Measurements from ENCODE around the gene EMILIN1.

Gene EMILIN1

GRCh38 chr2:27067385-27067784 is 11.0 kb upstream of the EMILIN1 start:
- POLR2A ChIA-PET: interaction anchor here (1.7 to 7.3 kb wide), 3 partner anchors 14 to 19 kb away, joined by 3 to 47 read pairs (median 5); partner anchors contain the start of genes AGBL5 and KHK
- DNase-seq (ENCODE audit: extremely low spot score): no peak
- CTCF ChIA-PET: interaction anchor here (0.7 kb wide), 1 partner anchor 88 kb away, joined by 6 read pairs; no protein-coding TSS in a partner anchor
- TF ChIP-seq SP1 (IDR thresholded peaks at IDR 0.05) (no peak), FOXM1 (IDR thresholded peaks at IDR 0.05; ENCODE audit: borderline replicate concordance) (no peak), BHLHE40 (IDR thresholded peaks at IDR 0.05; ENCODE audit: borderline replicate concordance) (no peak), FOXA1 (IDR thresholded peaks at IDR 0.05) (no peak), FOXK2 (IDR thresholded peaks at IDR 0.05) (no peak), ARNT (IDR thresholded peaks at IDR 0.05) (no peak), CTBP1 (IDR thresholded peaks at IDR 0.05; ENCODE audit: borderline replicate concordance) (no peak), LEF1 (IDR thresholded peaks at IDR 0.05; ENCODE audit: borderline replicate concordance) (no peak), ELF4 (IDR thresholded peaks at IDR 0.05) (no peak), ZNF384 (IDR thresholded peaks at IDR 0.05) (no peak), PKNOX1 (IDR thresholded peaks at IDR 0.05) (no peak), L3MBTL2 (conservative IDR thresholded peaks at IDR 0.05) (no peak), HDGF (IDR thresholded peaks at IDR 0.05; ENCODE audit: borderline replicate concordance) (no peak), TARDBP (IDR thresholded peaks at IDR 0.05) (no peak), SUZ12 (IDR thresholded peaks at IDR 0.05) (no peak), NFRKB (IDR thresholded peaks at IDR 0.05) (no peak)

GRCh38 chr2:27069436-27069835 is 9.0 kb upstream of the EMILIN1 start:
- no peak for TF ChIP-seq FOXM1 (IDR thresholded peaks at IDR 0.05; ENCODE audit: borderline replicate concordance)
- no peak for TF ChIP-seq ELF4 (IDR thresholded peaks at IDR 0.05)
- no peak for TF ChIP-seq FOXA1 (IDR thresholded peaks at IDR 0.05)
- no peak for TF ChIP-seq ARNT (IDR thresholded peaks at IDR 0.05)
- TF ChIP-seq BHLHE40 (IDR thresholded peaks at IDR 0.05; ENCODE audit: borderline replicate concordance): no peak
- no peak for TF ChIP-seq NFRKB (IDR thresholded peaks at IDR 0.05)
- TF ChIP-seq SUZ12 (IDR thresholded peaks at IDR 0.05): no peak
- CTCF ChIA-PET: no interaction called here
- POLR2A ChIA-PET: interaction anchor here (1.0 to 7.3 kb wide), 2 partner anchors 11 to 17 kb away, joined by 3 to 47 read pairs; partner anchors contain the start of gene AGBL5
- no peak for DNase-seq (ENCODE audit: extremely low spot score)

- CTCF ChIA-PET: no interaction called here
- TF ChIP-seq FOXM1 (IDR thresholded peaks at IDR 0.05; ENCODE audit: borderline replicate concordance): no peak
- TF ChIP-seq BHLHE40 (IDR thresholded peaks at IDR 0.05; ENCODE audit: borderline replicate concordance): no peak
- TF ChIP-seq ZNF384 (IDR thresholded peaks at IDR 0.05): no peak
- TF ChIP-seq L3MBTL2 (conservative IDR thresholded peaks at IDR 0.05): no peak
- no peak for TF ChIP-seq FOXA1 (IDR thresholded peaks at IDR 0.05)
- no peak for TF ChIP-seq LEF1 (IDR thresholded peaks at IDR 0.05; ENCODE audit: borderline replicate concordance)
- TF ChIP-seq TARDBP (IDR thresholded peaks at IDR 0.05): no peak
- no peak for TF ChIP-seq PKNOX1 (IDR thresholded peaks at IDR 0.05)
- no peak for TF ChIP-seq FOXK2 (IDR thresholded peaks at IDR 0.05)
- no peak for TF ChIP-seq SP1 (IDR thresholded peaks at IDR 0.05)
- no peak for TF ChIP-seq CTBP1 (IDR thresholded peaks at IDR 0.05; ENCODE audit: borderline replicate concordance)
- TF ChIP-seq SUZ12 (IDR thresholded peaks at IDR 0.05): no peak
- TF ChIP-seq ARNT (IDR thresholded peaks at IDR 0.05): no peak
- TF ChIP-seq HDGF (IDR thresholded peaks at IDR 0.05; ENCODE audit: borderline replicate concordance): no peak
- TF ChIP-seq NFRKB (IDR thresholded peaks at IDR 0.05): no peak
- TF ChIP-seq ELF4 (IDR thresholded peaks at IDR 0.05): no peak
- POLR2A ChIA-PET: interaction anchor here (2.9 to 7.3 kb wide), 4 partner anchors 11 to 18 kb away, joined by 17 to 91 read pairs (median 62); partner anchors contain the start of gene AGBL5
- DNase-seq (ENCODE audit: extremely low spot score): no peak
These were observed 8.3 kb upstream of the EMILIN1 start for GRCh38 chr2:27069961-27070618.

- ChIA-PET CTCF (interaction anchor here (1.1 kb wide), 1 partner anchor 826 kb away, joined by 3 read pairs; the partner anchor contains the start of genes HADHA and HADHB), POLR2A (interaction anchor here (0.8 to 5.2 kb wide), 14 partner anchors 8 to 224 kb away, joined by 3 to 91 read pairs (median 6); partner anchors contain the start of genes AGBL5, KHK, SLC30A3 and TRIM54)
- DNase-seq (ENCODE audit: extremely low spot score): no peak
- TF ChIP-seq ARNT (IDR thresholded peaks at IDR 0.05) (no peak), FOXK2 (IDR thresholded peaks at IDR 0.05) (no peak), ELF4 (IDR thresholded peaks at IDR 0.05) (no peak), NFRKB (IDR thresholded peaks at IDR 0.05) (no peak), FOXM1 (IDR thresholded peaks at IDR 0.05; ENCODE audit: borderline replicate concordance) (no peak), CTBP1 (IDR thresholded peaks at IDR 0.05; ENCODE audit: borderline replicate concordance) (no peak), HDGF (IDR thresholded peaks at IDR 0.05; ENCODE audit: borderline replicate concordance) (no peak), LEF1 (IDR thresholded peaks at IDR 0.05; ENCODE audit: borderline replicate concordance) (no peak), PKNOX1 (IDR thresholded peaks at IDR 0.05) (no peak), L3MBTL2 (conservative IDR thresholded peaks at IDR 0.05) (no peak), TARDBP (IDR thresholded peaks at IDR 0.05) (no peak), SP1 (IDR thresholded peaks at IDR 0.05) (no peak), ZNF384 (IDR thresholded peaks at IDR 0.05) (no peak), SUZ12 (IDR thresholded peaks at IDR 0.05) (no peak), FOXA1 (IDR thresholded peaks at IDR 0.05) (no peak), BHLHE40 (IDR thresholded peaks at IDR 0.05; ENCODE audit: borderline replicate concordance) (no peak)
These were observed 7.7 kb upstream of the EMILIN1 start for GRCh38 chr2:27070653-27071276.
